Amniotic stem cell (primary cell): Measurements from ENCODE around the gene INSM2.

Source experiments
- DNase-seq: peaks from one replicate; lab custom pipeline; 2025; lab: John Stamatoyannopoulos, UW

INSM2 gene

DNA sequence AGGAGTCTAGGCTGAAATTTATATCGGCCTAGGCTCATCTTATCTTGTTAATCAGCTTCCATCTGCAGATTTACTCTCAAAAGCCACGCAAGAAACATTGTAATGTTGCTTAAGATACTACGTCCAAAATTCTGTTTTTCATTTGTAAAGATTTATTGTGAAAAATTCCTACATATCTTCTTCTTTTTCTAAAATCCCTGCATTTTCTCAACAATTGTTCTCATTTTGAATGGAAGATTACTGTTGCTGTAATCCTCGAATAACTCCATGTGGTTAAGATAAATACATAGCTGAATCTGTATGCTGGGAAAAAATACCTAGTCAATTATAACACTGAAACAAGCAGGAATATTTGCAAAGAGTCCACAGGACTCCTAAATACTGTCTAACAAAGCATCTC lies 15.6 kb downstream of the INSM2 start:
- DNase-seq, result no peak

DNA sequence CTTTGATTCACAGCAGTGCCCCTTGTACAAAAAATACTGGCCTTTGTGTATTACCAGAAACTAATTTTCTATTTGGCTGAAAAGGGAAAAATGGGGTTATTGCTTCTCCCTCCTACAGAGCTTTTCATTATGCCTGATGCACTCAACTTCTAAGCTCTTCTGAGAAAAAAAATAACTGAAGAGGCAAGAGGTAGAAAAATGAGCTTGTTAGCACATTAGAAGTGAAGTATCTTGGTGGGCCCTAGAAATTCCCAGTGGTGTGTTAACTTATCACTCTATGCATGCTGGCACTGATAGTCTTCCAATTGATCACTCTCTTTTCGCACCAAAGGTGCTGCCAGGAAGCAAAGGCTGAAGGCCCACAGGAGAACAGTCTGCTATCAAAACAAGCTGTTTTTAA lies 17.1 kb downstream of the INSM2 start:
- DNase-seq, result no peak

DNA sequence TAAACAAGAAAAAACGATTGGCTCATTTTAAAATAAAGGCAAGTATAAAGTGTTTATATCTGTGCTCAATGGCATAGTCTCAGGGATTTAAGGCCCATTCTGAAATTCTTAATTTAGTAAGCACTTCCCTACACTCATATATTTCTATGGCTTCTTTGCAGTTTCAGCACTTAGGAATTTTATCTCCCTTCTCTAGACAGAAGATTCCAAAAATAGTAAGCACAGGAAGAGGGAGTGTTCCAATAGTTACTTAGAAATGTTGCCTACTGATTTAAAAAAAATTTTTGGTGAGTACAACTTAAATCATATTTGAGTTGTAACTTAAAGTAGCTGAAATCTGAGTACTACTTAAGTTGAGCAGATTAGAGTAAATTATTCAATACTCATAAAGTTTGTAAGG lies 19.8 kb downstream of the INSM2 start:
- peak; percentile 31 for DNase-seq

DNA sequence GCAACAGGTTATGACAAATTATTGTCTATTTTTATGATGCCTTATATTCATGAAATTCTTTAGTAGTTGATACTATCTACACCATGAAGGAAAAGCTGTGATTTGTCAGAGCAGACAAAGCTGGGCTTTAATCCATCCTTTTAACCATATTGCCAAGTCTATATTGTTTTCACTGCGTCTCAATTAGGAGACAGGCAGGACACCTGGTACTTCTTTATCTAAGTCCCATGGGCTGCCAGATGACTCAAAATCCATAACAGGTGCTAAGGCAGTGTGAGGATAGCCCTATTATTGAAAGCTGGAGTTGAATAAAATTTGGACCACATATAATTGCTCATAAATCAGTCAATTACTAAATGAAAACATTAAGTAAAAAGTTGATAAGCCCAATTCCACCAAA lies 22.6 kb downstream of the INSM2 start:
- DNase-seq, result no peak

DNA sequence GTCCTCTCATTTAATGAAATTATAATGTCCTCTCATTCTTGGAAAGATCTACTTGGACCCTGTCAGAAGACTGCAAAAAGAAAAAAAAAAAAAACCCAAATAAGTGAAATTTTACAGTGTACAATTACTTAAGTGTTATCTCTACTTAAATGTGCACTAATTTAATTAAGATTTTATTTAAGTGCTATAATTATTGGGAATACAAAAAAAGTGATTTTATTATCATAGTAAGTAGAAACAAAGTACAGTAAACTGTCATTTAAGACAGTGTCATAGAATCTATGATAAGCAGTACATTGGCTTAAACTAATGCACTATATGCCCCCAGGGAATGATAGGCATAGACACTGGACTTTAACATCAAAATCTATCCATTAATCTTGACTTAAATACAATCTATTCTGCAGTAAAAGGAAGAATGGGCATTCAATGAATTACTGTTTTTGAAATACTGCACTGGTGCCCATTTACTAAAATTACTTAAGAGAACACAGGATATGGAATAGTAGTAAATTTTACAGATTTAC lies 23.3 kb downstream of the INSM2 start:
- DNase-seq, result no peak

DNA sequence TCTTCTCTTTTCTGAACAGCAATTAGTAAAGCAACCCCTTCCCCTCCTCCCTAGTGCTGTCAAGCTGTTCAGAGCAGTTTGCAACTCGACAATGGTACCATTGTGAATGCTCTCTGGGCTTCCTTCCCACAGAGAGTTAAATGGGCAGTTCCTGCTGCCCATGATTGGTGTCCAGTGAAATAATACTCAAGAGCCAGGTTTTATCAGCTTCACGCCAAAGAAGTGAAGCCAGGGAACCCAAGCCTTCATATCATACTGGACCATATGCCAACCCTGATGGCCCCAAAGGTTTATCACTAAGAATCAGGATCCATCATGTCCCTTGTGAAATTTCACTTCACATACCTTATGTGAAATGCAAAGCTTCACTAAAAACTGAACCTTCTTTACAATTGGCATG lies 24.7 kb downstream of the INSM2 start:
- DNase-seq, result no peak

DNA sequence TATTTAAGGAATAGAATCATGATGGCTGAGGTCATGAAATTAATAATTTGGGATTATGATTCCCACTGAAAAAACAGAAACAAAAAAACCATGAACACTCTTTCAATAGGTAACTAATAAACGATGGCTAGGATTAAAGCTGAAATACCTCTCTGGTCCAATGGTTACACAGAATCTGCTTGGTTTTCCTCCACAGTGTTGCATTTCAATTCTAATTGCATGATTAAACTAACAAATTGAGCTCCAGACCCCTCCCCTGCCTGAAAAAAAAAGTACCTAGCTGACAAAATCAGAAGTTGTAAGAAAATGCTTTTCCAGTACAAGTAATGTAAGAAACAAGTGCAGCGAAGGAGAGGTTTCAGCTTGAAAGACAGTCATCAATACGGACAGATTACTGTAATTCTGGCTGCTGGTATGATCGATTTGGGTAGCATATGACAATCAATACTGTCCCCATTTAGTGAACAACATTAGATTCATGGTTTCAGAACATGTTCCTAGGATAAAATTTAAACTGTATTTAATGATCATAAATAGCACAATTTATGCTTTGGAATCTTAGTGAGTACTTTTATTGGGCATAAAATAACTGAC lies 32.0 kb downstream of the INSM2 start:
- no peak for DNase-seq

DNA sequence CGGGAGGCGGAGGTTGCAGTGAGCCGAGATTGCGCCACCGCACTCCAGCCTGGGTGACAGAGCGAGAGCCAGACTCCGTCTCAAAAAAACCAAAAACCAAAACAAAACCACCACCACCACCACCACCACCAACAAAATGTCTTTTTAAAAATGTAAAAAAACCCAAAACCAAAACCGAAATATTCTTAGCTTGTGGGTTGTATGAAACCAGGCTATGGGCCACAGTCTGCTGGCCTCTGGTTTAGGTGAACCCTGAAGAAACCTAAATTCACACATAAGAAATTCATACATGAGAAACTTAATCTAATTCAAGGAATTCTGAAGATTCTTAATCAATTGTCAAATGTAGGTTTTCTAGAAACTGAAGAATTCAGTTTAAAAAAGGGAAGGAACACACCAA lies 37.6 kb downstream of the INSM2 start:
- no peak for DNase-seq

DNA sequence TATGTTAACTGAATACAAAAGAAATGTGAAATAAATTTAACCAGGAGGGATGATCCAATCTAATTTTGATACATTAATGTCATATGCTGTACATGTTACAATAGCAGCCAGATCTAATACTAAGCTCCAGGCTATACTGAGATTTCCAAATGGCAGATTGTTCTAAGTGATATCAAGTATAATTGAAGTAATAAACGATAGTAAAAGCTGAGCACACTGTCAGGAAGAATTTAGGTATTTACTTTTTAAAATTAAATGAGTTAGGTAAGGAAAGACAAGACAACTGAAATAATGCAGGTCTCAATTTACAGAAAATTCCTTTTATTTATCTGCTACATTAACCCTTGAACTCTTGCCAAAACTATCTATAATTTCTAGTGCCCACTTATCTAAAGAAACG lies 39.9 kb downstream of the INSM2 start:
- no peak for DNase-seq

DNA sequence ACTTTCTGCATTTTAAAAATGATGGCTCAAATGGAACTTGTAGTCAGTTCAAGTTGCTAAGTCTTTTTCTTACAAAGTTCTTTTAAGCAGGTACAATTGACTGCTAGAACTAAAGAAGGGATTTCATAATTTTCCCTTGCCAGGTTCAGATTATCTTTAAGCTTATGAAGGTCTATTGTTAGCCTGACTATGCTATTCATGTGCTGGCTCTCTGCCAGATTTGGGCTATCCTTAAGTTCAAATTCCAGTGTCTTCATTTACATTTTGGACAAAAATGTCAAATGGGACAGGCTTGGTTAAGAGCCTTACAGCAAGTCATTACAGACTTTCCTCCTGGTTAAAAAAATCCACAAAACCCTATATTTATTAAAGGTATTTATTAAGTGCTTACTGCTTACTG lies 42.3 kb downstream of the INSM2 start:
- DNase-seq, result no peak

DNA sequence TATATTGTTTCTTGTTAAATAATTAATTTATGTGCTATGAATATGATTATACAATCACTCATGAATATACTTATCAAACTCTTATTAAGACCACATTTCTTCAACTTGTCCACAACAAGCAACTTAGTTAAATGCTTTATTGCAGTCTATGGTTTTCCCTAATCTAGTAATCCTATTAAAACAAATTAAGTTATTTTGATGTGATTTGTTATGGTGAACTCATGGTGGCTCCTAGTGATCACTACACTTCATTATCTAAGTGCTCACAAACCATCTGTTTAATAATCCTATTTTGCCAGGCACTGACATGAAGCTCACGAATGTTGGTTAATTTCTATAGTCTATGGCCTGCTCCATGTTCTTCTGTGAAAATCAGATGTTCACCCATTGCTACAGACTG lies 42.9 kb downstream of the INSM2 start:
- no peak for DNase-seq

DNA sequence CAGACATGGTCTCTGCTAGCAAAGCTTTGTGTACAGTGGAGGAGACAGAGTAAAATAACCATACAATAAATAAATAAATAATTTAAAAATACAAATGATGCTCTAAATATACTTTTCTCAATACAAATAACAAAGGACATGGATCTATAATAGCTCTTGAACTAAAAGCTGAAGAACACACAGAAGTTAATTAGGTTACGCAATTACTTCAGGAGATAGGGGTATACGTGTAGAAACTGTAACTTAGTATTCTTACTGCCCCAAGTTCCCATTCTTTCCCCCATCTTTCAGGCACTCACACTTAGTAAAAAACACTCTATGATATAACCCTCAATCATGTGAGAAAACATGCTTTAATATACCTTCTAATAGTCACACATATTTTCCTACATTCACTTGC lies 44.2 kb downstream of the INSM2 start:
- DNase-seq, result no peak

DNA sequence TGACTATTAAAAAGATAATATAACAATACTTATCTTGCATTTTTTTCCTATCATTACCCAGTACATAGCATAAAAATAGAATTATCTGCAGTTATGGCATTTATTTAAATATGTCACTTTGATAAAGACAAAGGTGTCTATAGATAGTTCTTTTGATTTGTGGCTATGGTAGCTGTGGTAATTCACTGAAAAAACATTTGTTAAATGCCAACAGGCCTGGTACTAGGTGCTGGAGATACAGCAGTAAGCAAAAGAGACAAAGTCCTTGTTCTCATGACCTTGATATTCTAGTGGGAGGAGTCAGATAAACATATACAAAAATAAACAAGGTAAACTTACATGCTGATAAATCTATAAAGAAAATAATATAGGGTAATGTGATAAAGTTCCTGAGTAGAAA lies 44.7 kb downstream of the INSM2 start:
- DNase-seq, result no peak
